Esophagus squamous epithelium (tissue), 5 donors: Measurements from ENCODE around the gene KCTD11. TPM values are rescaled to one million over a fixed set of nuclear protein-coding genes. Genes with fewer than 3 reads are reported as not detected.
"Not testable (repeated sequence)": the region's sequence is repeated elsewhere in the genome, so short reads cannot be mapped to it uniquely, and the experiment has no call there.

Experiments
- DNase-seq: peaks from one replicate; lab custom pipeline; 2025; lab: John Stamatoyannopoulos, UW
- H3K27ac ChIP-seq, 4 donors: fragments of 200-600 bp; sonication (generic); one replicate each; pipeline ENCODE4 v1.5.1; 2016 to 2019; ENCODE audit warnings: mild to moderate bottlenecking in 1 of 4
- H3K27me3 ChIP-seq, 4 donors: fragments of 200-600 bp; sonication (generic); 1 replicate in 3 of 4; 2 replicates in 1 of 4; pipeline versions ENCODE4 v1.5.1 to v1.6.0; 2017 to 2021; ENCODE audit warnings: antibody characterized with exemption in 1 of 4
- H3K36me3 ChIP-seq, 3 donors: fragments of 200-600 bp; sonication (generic); one replicate each; pipeline ENCODE4 v1.5.1; 2016 to 2019
- H3K4me1 ChIP-seq, 3 donors: fragments of 200-600 bp; sonication (generic); one replicate each; pipeline ENCODE4 v1.5.1; 2017 to 2019
- H3K4me3 ChIP-seq, 4 donors: fragments of 200-600 bp; sonication (generic); 1 replicate in 3 of 4; 2 replicates in 1 of 4; pipeline ENCODE4 v1.5.1; 2016 to 2019; ENCODE audit warnings: mild to moderate bottlenecking in 2 of 4, moderate library complexity in 1 of 4
- H3K9me3 ChIP-seq, 3 donors: fragments of 200-600 bp; sonication (generic); one replicate each; pipeline ENCODE4 v1.5.1; 2016 to 2019
- POLR2A ChIP-seq, 4 donors: fragments of 450-650 bp; IDR thresholded peaks; one replicate each; pipeline ENCODE4 v1.6.1; 2017; ENCODE audit warnings: antibody characterized with exemption in 4 of 4, mild to moderate bottlenecking in 4 of 4, moderate library complexity in 3 of 4
- WGBS, 2 donors: methylation state at CpG; one replicate each; pipeline ENCODE4 v1.1.5; 2018; 5-methylcytosine and 5-hydroxymethylcytosine counted together
- intact Hi-C: fragments of 100-400 bp; cut with DNase I; formaldehyde crosslinking; loops from one replicate; pipeline ENCODE4 v1.15.0; 2022
- total RNA-seq, 4 donors: library from RNA; depleted of rRNA; stranded (reverse); fragments of >200 nt; gene quantifications; one replicate each; pipeline ENCODE4 v1.1.0, GENCODE V29; 2016
- TF ChIP-seq, protein P1 (sequence below), 6 experiments: fragments of 450-650 bp in 4 of 6; fragments of 200-600 bp in 2 of 6; sonication (generic) in 2 of 6; IDR thresholded peaks; one replicate each; pipeline ENCODE4 v1.5.1; 2016 to 2019; ENCODE audit warnings: antibody characterized with exemption in 6 of 6, mild to moderate bottlenecking in 4 of 6, moderate library complexity in 4 of 6
- donor health status: DM: yes; HTN: yes; CAD: no.

The KCTD11 gene
- total RNA-seq, 4 donors from 2014 or later: 12.6 to 26.6 (median 22.1) TPM

DNA sequence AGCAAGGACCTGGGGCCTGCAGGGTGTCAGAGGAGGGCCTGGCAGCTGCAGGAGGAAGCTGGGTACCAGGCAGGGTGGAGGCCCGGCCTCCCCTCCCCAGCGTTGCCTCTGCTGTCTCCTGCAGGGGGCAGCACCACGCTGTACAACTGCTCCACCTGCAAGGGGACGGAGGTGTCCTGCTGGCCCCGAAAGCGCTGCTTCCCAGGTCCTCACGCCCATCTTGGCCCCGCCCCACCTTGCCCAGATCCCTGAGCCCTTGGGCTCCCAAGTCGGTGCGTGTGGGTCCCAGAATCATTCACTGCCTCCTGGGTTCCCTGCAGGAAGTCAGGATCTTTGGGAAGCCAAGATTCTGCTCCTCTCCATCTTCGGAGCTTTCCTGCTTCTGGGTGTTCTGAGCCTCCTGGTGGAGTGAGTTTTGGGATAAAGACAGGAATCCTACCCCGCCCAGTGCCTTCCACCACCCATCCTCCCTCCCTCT, 4.1 kb downstream of the KCTD11 start:
- intact Hi-C loops: loop anchor here (5.0 kb wide), 1 partner anchor 81 kb away; the partner anchor contains the start of genes FGF11 and TMEM102
- no peaks in the 10 kb centered on the region for H3K9me3 ChIP-seq
- WGBS, 2 donors: 7 to 26% methylated on average over 3 of the region's 12 CpGs
- DNase-seq: no peak
- H3K36me3 ChIP-seq: no peaks in the 10 kb centered on the region
- H3K27me3 ChIP-seq: no peaks in the 10 kb centered on the region
- peak overlapping the region; percentile 98 to 100 (median 98) for H3K27ac ChIP-seq
- H3K4me1 ChIP-seq: peaks cover 32 to 53% (median 39%) of the 10 kb centered on the region in 3 donors
- H3K4me3 ChIP-seq: peak overlapping the region in 1 of 4 donors; percentile 5
- TF ChIP-seq POLR2A (IDR thresholded peaks at IDR 0.05): no peak
- TF ChIP-seq, protein P1, sequence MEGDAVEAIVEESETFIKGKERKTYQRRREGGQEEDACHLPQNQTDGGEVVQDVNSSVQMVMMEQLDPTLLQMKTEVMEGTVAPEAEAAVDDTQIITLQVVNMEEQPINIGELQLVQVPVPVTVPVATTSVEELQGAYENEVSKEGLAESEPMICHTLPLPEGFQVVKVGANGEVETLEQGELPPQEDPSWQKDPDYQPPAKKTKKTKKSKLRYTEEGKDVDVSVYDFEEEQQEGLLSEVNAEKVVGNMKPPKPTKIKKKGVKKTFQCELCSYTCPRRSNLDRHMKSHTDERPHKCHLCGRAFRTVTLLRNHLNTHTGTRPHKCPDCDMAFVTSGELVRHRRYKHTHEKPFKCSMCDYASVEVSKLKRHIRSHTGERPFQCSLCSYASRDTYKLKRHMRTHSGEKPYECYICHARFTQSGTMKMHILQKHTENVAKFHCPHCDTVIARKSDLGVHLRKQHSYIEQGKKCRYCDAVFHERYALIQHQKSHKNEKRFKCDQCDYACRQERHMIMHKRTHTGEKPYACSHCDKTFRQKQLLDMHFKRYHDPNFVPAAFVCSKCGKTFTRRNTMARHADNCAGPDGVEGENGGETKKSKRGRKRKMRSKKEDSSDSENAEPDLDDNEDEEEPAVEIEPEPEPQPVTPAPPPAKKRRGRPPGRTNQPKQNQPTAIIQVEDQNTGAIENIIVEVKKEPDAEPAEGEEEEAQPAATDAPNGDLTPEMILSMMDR (IDR thresholded peaks at IDR 0.05): peak; percentile 85 to 96 (median 90)

DNA sequence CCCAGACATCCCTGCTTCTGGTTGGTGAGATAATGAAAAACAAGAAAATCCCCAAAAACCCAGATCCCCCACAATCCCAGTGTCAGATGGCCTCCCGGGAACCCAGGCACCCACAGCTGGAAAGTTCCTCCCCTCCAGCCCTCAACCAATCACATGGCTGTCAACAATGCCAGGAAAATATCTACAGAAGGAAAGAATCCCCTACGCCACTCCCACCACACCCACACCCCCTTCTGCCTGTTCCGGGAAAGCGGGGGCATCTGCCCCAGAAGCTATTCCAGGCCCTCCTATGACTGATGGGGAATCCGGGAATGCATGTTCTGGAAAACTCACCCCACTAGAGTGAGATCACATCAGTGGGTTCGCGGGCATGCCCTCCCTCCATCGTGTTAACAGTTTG, 4.8 kb downstream of the KCTD11 start:
- no peaks in the 10 kb centered on the region for H3K27me3 ChIP-seq
- H3K36me3 ChIP-seq: no peaks in the 10 kb centered on the region
- no peaks in the 10 kb centered on the region for H3K9me3 ChIP-seq
- intact Hi-C loops: loop anchor here (5.0 kb wide), 1 partner anchor 81 kb away; the partner anchor contains the start of genes FGF11 and TMEM102
- H3K27ac ChIP-seq: peak overlapping the region; percentile 98 to 100 (median 98)
- TF ChIP-seq, protein P1 (IDR thresholded peaks at IDR 0.05): no peak
- no peak for TF ChIP-seq POLR2A (IDR thresholded peaks at IDR 0.05)
- DNase-seq: no peak
- H3K4me1 ChIP-seq: peaks cover 29 to 54% (median 37%) of the 10 kb centered on the region in 3 donors
- H3K4me3 ChIP-seq: peak overlapping the region in 1 of 4 donors; percentile 5
- WGBS, 2 donors: 56% methylated on average over 5 of the region's 8 CpGs; no CpG with 5 or more reads in 1 of the 2 donors

DNA sequence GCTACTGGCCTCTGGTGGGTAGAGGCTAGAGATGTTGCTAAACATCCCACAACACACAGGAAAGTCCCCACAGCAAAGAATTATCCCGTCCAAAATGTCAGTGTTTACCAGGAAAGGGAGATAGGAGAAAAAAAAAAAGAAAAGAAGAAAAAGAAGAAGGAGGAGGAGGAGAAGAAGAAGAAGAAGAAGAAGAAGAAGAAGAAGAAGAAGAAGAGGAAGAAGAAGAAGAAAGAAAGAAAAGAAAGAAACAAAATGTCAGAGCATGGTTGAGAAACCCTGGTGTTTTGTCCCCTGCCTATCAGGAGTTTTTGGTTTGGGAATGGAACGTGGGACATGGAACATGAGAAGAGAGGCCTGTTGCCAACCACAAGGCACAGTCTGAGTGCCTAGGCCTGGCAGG, 5.4 kb downstream of the KCTD11 start:
- intact Hi-C loops: loop anchor here (5.0 kb wide), 1 partner anchor 80 kb away; the partner anchor contains the start of genes FGF11 and TMEM102
- peaks cover 27 to 57% (median 37%) of the 10 kb centered on the region in 3 donors for H3K4me1 ChIP-seq
- WGBS, 2 donors: 67 to 79% methylated on average over 1 to 2 of the region's 2 CpGs
- H3K9me3 ChIP-seq: no peaks in the 10 kb centered on the region
- no peaks in the 10 kb centered on the region for H3K36me3 ChIP-seq
- TF ChIP-seq, protein P1 (IDR thresholded peaks at IDR 0.05): no peak
- TF ChIP-seq POLR2A (IDR thresholded peaks at IDR 0.05): no peak
- peak overlapping the region in 3 of 4 donors; percentile 38 to 100 (median 98) for H3K27ac ChIP-seq
- H3K4me3 ChIP-seq: no peak overlapping the region
- no peak for DNase-seq
- no peaks in the 10 kb centered on the region for H3K27me3 ChIP-seq

DNA sequence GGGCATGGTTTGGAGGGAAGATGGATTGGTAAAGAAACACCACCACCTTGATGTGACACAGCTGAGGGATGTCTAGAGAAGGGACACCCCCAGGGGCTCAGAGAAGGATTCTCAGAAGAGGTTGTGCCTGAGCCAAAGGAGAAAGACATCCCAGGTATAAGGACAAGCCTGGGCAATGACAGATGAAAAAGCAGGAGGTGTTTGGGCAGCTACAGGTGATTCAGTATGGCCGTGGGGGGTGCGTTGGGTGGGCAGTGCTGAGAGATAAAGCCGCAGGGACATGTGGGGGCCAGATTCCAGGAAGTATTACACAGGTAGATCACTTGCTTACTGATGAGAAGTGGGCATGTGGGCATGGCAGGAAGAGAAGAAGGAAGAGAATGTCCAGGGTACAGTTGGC, 9.9 kb downstream of the KCTD11 start:
- no peaks in the 10 kb centered on the region for H3K27me3 ChIP-seq
- H3K9me3 ChIP-seq: no peaks in the 10 kb centered on the region
- TF ChIP-seq, protein P1 (IDR thresholded peaks at IDR 0.05): no peak
- TF ChIP-seq POLR2A (IDR thresholded peaks at IDR 0.05): no peak
- no peak overlapping the region for H3K27ac ChIP-seq
- intact Hi-C loops: no loop called here
- 39 to 46% methylated on average over 3 of the region's 3 CpGs for WGBS, 2 donors
- H3K36me3 ChIP-seq: no peaks in the 10 kb centered on the region
- no peak overlapping the region for H3K4me3 ChIP-seq
- peaks cover 0 to 12% (median 0%) of the 10 kb centered on the region in 3 donors for H3K4me1 ChIP-seq
- no peak for DNase-seq

DNA sequence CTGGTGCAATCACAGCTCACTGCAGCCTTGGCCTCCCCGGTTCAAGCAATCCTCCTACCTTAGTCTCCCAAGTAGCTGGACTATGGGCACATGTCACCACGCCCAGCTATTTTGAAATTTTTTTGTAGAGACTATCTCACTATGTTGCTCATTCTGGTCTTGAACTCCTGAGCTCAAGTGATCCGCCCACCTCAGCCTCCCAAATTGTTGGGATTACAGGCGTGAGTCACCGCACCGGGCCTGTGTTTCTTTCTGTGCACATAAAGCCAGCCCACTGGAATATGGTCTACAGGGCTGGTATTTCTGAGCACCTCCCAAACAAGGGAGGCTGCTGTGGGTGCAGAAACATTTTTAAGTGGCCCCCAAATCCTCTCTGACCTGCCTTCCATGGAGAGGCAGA, 11.3 kb downstream of the KCTD11 start:
- no peak for DNase-seq
- no peak overlapping the region for H3K27ac ChIP-seq
- no peaks in the 10 kb centered on the region for H3K9me3 ChIP-seq
- H3K36me3 ChIP-seq: no peaks in the 10 kb centered on the region
- no peaks in the 10 kb centered on the region for H3K27me3 ChIP-seq
- WGBS, 2 donors: 69 to 70% methylated on average over 5 to 6 of the region's 6 CpGs
- TF ChIP-seq POLR2A (IDR thresholded peaks at IDR 0.05): no peak
- TF ChIP-seq, protein P1 (IDR thresholded peaks at IDR 0.05): no peak
- H3K4me1 ChIP-seq: peaks cover 0 to 9% (median 0%) of the 10 kb centered on the region in 3 donors
- no peak overlapping the region for H3K4me3 ChIP-seq
- intact Hi-C loops: no loop called here

DNA sequence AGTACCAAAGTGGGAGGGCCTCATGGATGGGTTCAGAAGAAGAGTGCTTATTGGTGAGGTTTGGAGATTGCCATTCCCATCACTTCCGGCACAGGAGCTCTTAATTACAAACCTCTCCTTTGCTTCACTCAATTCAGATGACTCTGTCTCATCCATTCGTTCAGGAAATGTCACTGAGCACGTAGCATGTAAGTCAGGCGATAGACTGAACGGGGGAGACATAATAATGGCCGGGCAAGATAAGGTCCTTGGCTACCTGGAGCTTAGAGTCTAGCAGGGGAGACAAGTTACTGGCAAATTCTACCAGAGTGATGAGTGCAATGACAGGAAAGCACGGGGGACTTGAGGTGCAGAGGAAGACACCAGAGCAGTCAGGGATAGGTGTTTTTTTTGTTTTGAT, 14.0 kb downstream of the KCTD11 start:
- H3K36me3 ChIP-seq, intact Hi-C loops, DNase-seq, H3K27ac ChIP-seq, H3K9me3 ChIP-seq, H3K4me3 ChIP-seq, H3K27me3 ChIP-seq, H3K4me1 ChIP-seq: not testable (repeated sequence)
- WGBS, 2 donors: 87 to 91% methylated on average over 3 to 6 of the region's 7 CpGs
